CD4-positive, alpha-beta T cell (primary cell): ENCODE results near the gene ASCC2. TPM values are rescaled to one million over a fixed set of nuclear protein-coding genes. Genes with fewer than 3 reads are reported as not detected.

Experiments
- ATAC-seq: fragments of 200-7000 bp; cut with Tn5 transposase; one replicate; pipeline ENCODE4 v1.10.0; 2022; ENCODE audit warnings: mild to moderate bottlenecking; ENCODE audit not compliant: poor library complexity
- CTCF ChIA-PET: fragments of 350-600 bp; sonication (Branson Sonifier 250); formaldehyde crosslinking; loops from one replicate; lab custom pipeline; 2021; ENCODE audit warnings: antibody characterized with exemption, inconsistent platforms; lab: Charles Lee
- POLR2A ChIA-PET: fragments of 350-600 bp; sonication (Branson Sonifier 250); formaldehyde crosslinking; loops from one replicate; lab custom pipeline; 2021; ENCODE audit warnings: antibody characterized with exemption, inconsistent platforms; lab: Charles Lee
- DNase-seq, 14 experiments: peaks; one replicate each; pipeline ENCODE4 v3.0.0-alpha.2; 2013 to 2020; ENCODE audit warnings: mixed read lengths in 2 of 14
- H3K27ac ChIP-seq, 2 donors: one replicate each; pipeline versions ENCODE4 v1.5.1 to v1.7.0; 2013; ENCODE audit warnings: low read length in 2 of 2, low read depth in 1 of 2, mild to moderate bottlenecking in 1 of 2
- H3K27me3 ChIP-seq, 2 experiments: 1 replicate in 1 of 2; 2 replicates in 1 of 2; pipeline versions ENCODE4 v1.6.1 to v1.7.0; 2013; ENCODE audit warnings: low read length in 2 of 2, control low read depth in 1 of 2, mild to moderate bottlenecking in 1 of 2, moderate library complexity in 1 of 2; ENCODE audit not compliant: insufficient read depth in 2 of 2, control insufficient read depth in 1 of 2
- H3K36me3 ChIP-seq: one replicate; pipeline ENCODE4 v1.6.1; 2013; ENCODE audit warnings: low read length, control low read depth; ENCODE audit not compliant: insufficient read depth
- H3K4me1 ChIP-seq: one replicate; pipeline ENCODE4 v1.6.1; 2013; ENCODE audit warnings: low read length, control low read depth; ENCODE audit not compliant: insufficient read depth
- H3K4me3 ChIP-seq: one replicate; pipeline ENCODE4 v1.5.1; 2013; ENCODE audit warnings: mild to moderate bottlenecking, low read length, moderate library complexity
- H3K9me3 ChIP-seq, 2 experiments: 1 replicate in 1 of 2; 2 replicates in 1 of 2; pipeline versions ENCODE4 v1.6.1 to v1.7.0; 2013; ENCODE audit warnings: low read length in 2 of 2, mild to moderate bottlenecking in 2 of 2, control low read depth in 1 of 2, moderate library complexity in 1 of 2; ENCODE audit not compliant: control insufficient read depth in 1 of 2, insufficient read depth in 1 of 2
- H3K27ac Mint-ChIP-seq: one replicate; pipeline ENCODE4 v1.8.0; 2020; ENCODE audit warnings: mixed read lengths
- H3K27me3 Mint-ChIP-seq: one replicate; pipeline ENCODE4 v1.8.0; 2021; ENCODE audit warnings: mixed read lengths
- H3K36me3 Mint-ChIP-seq: one replicate; pipeline ENCODE4 v1.8.0; 2021; ENCODE audit warnings: low read depth, mixed read lengths
- H3K4me1 Mint-ChIP-seq: one replicate; pipeline ENCODE4 v1.8.0; 2021; ENCODE audit warnings: low read depth, mixed read lengths
- H3K4me3 Mint-ChIP-seq: one replicate; pipeline ENCODE4 v1.8.0; 2020; ENCODE audit warnings: mild to moderate bottlenecking, mixed read lengths
- H3K9me3 Mint-ChIP-seq: one replicate; pipeline ENCODE4 v1.8.0; 2020; ENCODE audit warnings: mixed read lengths
- intact Hi-C, 2 experiments: fragments of 100-400 bp; cut with DNase I in 1 of 2; cut with micrococcal nuclease in 1 of 2; formaldehyde crosslinking; loops; one replicate each; pipeline versions ENCODE4 v1.15.1 to v1.9.0; 2023 to 2025; cut with DNase I, micrococcal nuclease
- total RNA-seq, 174 experiments: library from RNA in 2 of 174; stranded (reverse) in 2 of 174; gene quantifications; one replicate each; pipeline ENCODE4 v1.2.3 and lab custom pipeline; 2021 to 2026
- TF ChIP-seq, protein P1 (sequence below): fragments of 200-600 bp; IDR thresholded peaks from one replicate; pipeline ENCODE4 v1.8.0; 2022; ENCODE audit warnings: antibody characterized with exemption, mild to moderate bottlenecking

Gene ASCC2
- total RNA-seq, 2 experiments from 2014 or later = 67.1 to 68.3 TPM

GRCh38 chr22:29817724-29818123, 20.4 kb downstream of the ASCC2 start:
- H3K27me3 ChIP-seq = no peaks in the 10 kb centered on the region
- intact Hi-C loops = no loop called here
- ATAC-seq (no peak), DNase-seq (no peak)
- H3K9me3 ChIP-seq = no peaks in the 10 kb centered on the region
- Mint-ChIP-seq H3K36me3 (peaks cover 87% of the 10 kb centered on the region), H3K4me3 (no peak overlapping the region), H3K27me3 (no peaks in the 10 kb centered on the region), H3K4me1 (no peaks in the 10 kb centered on the region), H3K27ac (no peak overlapping the region), H3K9me3 (no peaks in the 10 kb centered on the region)
- H3K36me3 ChIP-seq = peaks cover 74% of the 10 kb centered on the region
- CTCF ChIA-PET = interaction anchor here (0.7 kb wide), 1 partner anchor 44 kb away, joined by 4 read pairs; no protein-coding TSS in a partner anchor
- no peak overlapping the region for H3K27ac ChIP-seq
- H3K4me1 ChIP-seq = no peaks in the 10 kb centered on the region
- H3K4me3 ChIP-seq = no peak overlapping the region
- POLR2A ChIA-PET = no interaction called here
- TF ChIP-seq, protein P1, sequence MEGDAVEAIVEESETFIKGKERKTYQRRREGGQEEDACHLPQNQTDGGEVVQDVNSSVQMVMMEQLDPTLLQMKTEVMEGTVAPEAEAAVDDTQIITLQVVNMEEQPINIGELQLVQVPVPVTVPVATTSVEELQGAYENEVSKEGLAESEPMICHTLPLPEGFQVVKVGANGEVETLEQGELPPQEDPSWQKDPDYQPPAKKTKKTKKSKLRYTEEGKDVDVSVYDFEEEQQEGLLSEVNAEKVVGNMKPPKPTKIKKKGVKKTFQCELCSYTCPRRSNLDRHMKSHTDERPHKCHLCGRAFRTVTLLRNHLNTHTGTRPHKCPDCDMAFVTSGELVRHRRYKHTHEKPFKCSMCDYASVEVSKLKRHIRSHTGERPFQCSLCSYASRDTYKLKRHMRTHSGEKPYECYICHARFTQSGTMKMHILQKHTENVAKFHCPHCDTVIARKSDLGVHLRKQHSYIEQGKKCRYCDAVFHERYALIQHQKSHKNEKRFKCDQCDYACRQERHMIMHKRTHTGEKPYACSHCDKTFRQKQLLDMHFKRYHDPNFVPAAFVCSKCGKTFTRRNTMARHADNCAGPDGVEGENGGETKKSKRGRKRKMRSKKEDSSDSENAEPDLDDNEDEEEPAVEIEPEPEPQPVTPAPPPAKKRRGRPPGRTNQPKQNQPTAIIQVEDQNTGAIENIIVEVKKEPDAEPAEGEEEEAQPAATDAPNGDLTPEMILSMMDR = no peak

DNA sequence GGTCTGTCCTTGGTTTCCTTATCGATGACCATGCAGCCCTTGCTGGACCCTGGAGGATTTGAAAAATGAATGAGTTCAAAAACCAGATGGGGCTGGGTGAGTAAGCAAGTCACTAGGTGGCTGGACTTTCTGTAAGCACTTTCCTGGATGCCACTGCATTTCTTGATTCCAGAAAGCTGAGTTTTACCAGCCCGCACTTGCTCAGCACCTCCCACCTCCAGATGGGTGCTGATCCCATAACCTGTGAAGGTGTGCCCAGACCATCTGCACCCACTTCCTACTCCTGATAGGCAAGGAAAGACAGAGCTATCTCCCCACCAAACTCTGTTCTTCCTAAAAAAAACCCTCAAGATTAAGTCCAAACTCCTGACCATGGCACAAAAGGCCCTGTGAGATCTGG, 21.1 kb downstream of the ASCC2 start:
- Mint-ChIP-seq H3K36me3 (peaks cover 87% of the 10 kb centered on the region), H3K9me3 (no peaks in the 10 kb centered on the region), H3K27ac (no peak overlapping the region), H3K27me3 (no peaks in the 10 kb centered on the region), H3K4me3 (no peak overlapping the region), H3K4me1 (no peaks in the 10 kb centered on the region)
- Histone ChIP-seq H3K36me3 (peaks cover 74% of the 10 kb centered on the region), H3K27me3 (no peaks in the 10 kb centered on the region), H3K4me3 (no peak overlapping the region), H3K9me3 (no peaks in the 10 kb centered on the region), H3K27ac (no peak overlapping the region), H3K4me1 (no peaks in the 10 kb centered on the region)
- TF ChIP-seq, protein P1 = no peak
- ChIA-PET CTCF (no interaction called here), POLR2A (no interaction called here)
- intact Hi-C loops = no loop called here
- ATAC-seq = no peak
- no peak for DNase-seq

GRCh38 chr22:29816539-29816938, 21.5 kb downstream of the ASCC2 start:
- TF ChIP-seq, protein P1 = no peak
- no peak for ATAC-seq
- Mint-ChIP-seq H3K36me3 (peaks cover 87% of the 10 kb centered on the region), H3K4me1 (no peaks in the 10 kb centered on the region), H3K27me3 (no peaks in the 10 kb centered on the region), H3K4me3 (no peak overlapping the region), H3K9me3 (no peaks in the 10 kb centered on the region), H3K27ac (no peak overlapping the region)
- Histone ChIP-seq H3K9me3 (no peaks in the 10 kb centered on the region), H3K4me3 (no peak overlapping the region), H3K4me1 (no peaks in the 10 kb centered on the region), H3K27ac (no peak overlapping the region), H3K27me3 (no peaks in the 10 kb centered on the region), H3K36me3 (peaks cover 74% of the 10 kb centered on the region)
- no peak for DNase-seq
- POLR2A ChIA-PET = no interaction called here
- CTCF ChIA-PET = no interaction called here
- intact Hi-C loops = no loop called here
